Adrenal gland (tissue), 12 donors: ENCODE measurements around the gene PLEKHA7. TPM values are rescaled to one million over a fixed set of nuclear protein-coding genes. Genes with fewer than 3 reads are reported as not detected.

Experiments used
- DNase-seq, 7 donors: peaks; one replicate each; pipeline ENCODE4 v3.0.0-alpha.2; 2019 to 2020
- H3K27ac ChIP-seq, 5 donors: fragments of 200-600 bp; sonication (generic) in 4 of 5; 1 replicate in 3 of 5; 2 replicates in 2 of 5; pipeline versions ENCODE4 v1.5.1 to v1.8.0; 2016 to 2020; ENCODE audit warnings: mild to moderate bottlenecking in 1 of 5
- H3K27me3 ChIP-seq: fragments of 200-600 bp; 2 replicates; pipeline ENCODE4 v1.8.0; 2021
- H3K36me3 ChIP-seq, 2 donors: fragments of 200-600 bp; replicated peaks in 1 of 2; 1 replicate in 1 of 2; 2 replicates in 1 of 2; pipeline versions ENCODE4 v1.5.1 to v1.8.0; 2018 to 2022
- H3K4me1 ChIP-seq, 2 donors: fragments of 200-600 bp; replicated peaks in 1 of 2; 1 replicate in 1 of 2; 2 replicates in 1 of 2; pipeline versions ENCODE4 v1.5.1 to v1.8.0; 2018 to 2021
- H3K4me3 ChIP-seq, 4 donors: fragments of 200-600 bp; sonication (generic) in 3 of 4; one replicate each; pipeline ENCODE4 v1.5.1; 2016 to 2018
- H3K9me3 ChIP-seq, 3 donors: fragments of 200-600 bp; sonication (generic) in 1 of 3; replicated peaks in 1 of 3; 1 replicate in 2 of 3; 2 replicates in 1 of 3; pipeline versions ENCODE4 v1.5.1 to v1.8.0; 2016 to 2021
- POLR2A ChIP-seq, 2 donors: fragments of 450-650 bp; IDR thresholded peaks; one replicate each; pipeline ENCODE4 v1.6.1; 2017; ENCODE audit warnings: antibody characterized with exemption in 2 of 2, mild to moderate bottlenecking in 2 of 2, moderate library complexity in 1 of 2
- WGBS, 4 donors: extraction: QIAGEN DNeasy Blood & Tissue Kit in 2 of 4; methylation state at CpG; one replicate each; pipeline versions ENCODE4 v1.1.5 to v1.1.7; 2013 to 2017; 5-methylcytosine and 5-hydroxymethylcytosine counted together
- intact Hi-C, 2 donors: fragments of 100-400 bp; cut with DNase I; formaldehyde crosslinking; loops; one replicate each; pipeline versions ENCODE4 v1.14.1 to v1.15.0; 2022 to 2023
- polyA plus RNA-seq, 3 donors: library from polyadenylated mRNA; stranded (reverse); fragments of 200-250 nt in 2 of 3; fragments of 350-450 nt in 1 of 3; fragmentation: Illumina TruSeq in 1 of 3; extraction: RNeasy Lipid Tissue Mini Kit (QIAGEN cat#74804) in 1 of 3; gene quantifications; one replicate each; pipeline ENCODE4 v1.2.3, GENCODE V29; 2013 to 2014
- total RNA-seq, 9 donors: library from RNA; depleted of rRNA in 4 of 9; stranded (reverse); fragments of >200 nt in 4 of 9; fragments of 120-200 nt in 1 of 9; fragmentation: NEBNext Ultra II Directional in 1 of 9; extraction: Animal tissue kit (Norgen Biotek cat#: 25700) in 1 of 9; gene quantifications; one replicate each; pipeline versions ENCODE4 v1.1.0 to v1.2.4, GENCODE V29; 2013 to 2023
- TF ChIP-seq, protein P1 (sequence below), 6 experiments: fragments of 450-650 bp in 4 of 6; fragments of 200-600 bp in 2 of 6; sonication (generic) in 1 of 6; IDR thresholded peaks; 1 replicate in 5 of 6; 2 replicates in 1 of 6; pipeline versions ENCODE4 v1.5.1 to v1.8.0; 2016 to 2021; ENCODE audit warnings: antibody characterized with exemption in 6 of 6, mild to moderate bottlenecking in 2 of 6, moderate library complexity in 1 of 6
- donor health status: healthy with polysubstance abuse.
- donor health status: Bipolar disorder and iron deficiency.
- donor health status: DM: yes; HTN: yes; CAD: no.
- donor health status: DM: no; HTN: no; CAD: no.
- donor health status: DM: no; HTN: no; CAD: no.
- donor health status: DM: yes; HTN: yes; CAD: no.

Gene PLEKHA7
- total and polyA plus RNA-seq, 12 donors = 0.54 to 23.7 (median 2.7) TPM

- Histone ChIP-seq H3K27ac (no peak overlapping the region), H3K9me3 (no peaks in the 10 kb centered on the region), H3K36me3 (no peaks in the 10 kb centered on the region), H3K4me3 (no peak overlapping the region), H3K4me1 (peaks cover 4 to 15% of the 10 kb centered on the region in 2 donors), H3K27me3 (no peaks in the 10 kb centered on the region)
- intact Hi-C loops = loop anchor here (10.0 kb wide), 1 partner anchor 275 kb away; no protein-coding TSS in a partner anchor
- TF ChIP-seq POLR2A (IDR thresholded peaks at IDR 0.05) = no peak
- TF ChIP-seq, protein P1, sequence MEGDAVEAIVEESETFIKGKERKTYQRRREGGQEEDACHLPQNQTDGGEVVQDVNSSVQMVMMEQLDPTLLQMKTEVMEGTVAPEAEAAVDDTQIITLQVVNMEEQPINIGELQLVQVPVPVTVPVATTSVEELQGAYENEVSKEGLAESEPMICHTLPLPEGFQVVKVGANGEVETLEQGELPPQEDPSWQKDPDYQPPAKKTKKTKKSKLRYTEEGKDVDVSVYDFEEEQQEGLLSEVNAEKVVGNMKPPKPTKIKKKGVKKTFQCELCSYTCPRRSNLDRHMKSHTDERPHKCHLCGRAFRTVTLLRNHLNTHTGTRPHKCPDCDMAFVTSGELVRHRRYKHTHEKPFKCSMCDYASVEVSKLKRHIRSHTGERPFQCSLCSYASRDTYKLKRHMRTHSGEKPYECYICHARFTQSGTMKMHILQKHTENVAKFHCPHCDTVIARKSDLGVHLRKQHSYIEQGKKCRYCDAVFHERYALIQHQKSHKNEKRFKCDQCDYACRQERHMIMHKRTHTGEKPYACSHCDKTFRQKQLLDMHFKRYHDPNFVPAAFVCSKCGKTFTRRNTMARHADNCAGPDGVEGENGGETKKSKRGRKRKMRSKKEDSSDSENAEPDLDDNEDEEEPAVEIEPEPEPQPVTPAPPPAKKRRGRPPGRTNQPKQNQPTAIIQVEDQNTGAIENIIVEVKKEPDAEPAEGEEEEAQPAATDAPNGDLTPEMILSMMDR (IDR thresholded peaks at IDR 0.05) = no peak
- no peak for DNase-seq
- WGBS, 4 donors = 68 to 85% (median 83%) methylated on average over 9 to 10 of the region's 10 CpGs
Observed at GRCh38 chr11:16789560-16790485, 224.4 kb downstream of the PLEKHA7 start.

- TF ChIP-seq, protein P1 (IDR thresholded peaks at IDR 0.05) = no peak
- 88 to 95% (median 92%) methylated on average over 6 to 13 of the region's 13 CpGs for WGBS, 4 donors
- intact Hi-C loops = loop anchor here (10.0 kb wide), 1 partner anchor 276 kb away; no protein-coding TSS in a partner anchor
- Histone ChIP-seq H3K27me3 (no peaks in the 10 kb centered on the region), H3K4me1 (peaks cover 4 to 15% of the 10 kb centered on the region in 2 donors), H3K4me3 (no peak overlapping the region), H3K9me3 (no peaks in the 10 kb centered on the region), H3K36me3 (no peaks in the 10 kb centered on the region), H3K27ac (no peak overlapping the region)
- DNase-seq = no peak
Observed at GRCh38 chr11:16789063-16789420, 225.2 kb downstream of the PLEKHA7 start.

DNA sequence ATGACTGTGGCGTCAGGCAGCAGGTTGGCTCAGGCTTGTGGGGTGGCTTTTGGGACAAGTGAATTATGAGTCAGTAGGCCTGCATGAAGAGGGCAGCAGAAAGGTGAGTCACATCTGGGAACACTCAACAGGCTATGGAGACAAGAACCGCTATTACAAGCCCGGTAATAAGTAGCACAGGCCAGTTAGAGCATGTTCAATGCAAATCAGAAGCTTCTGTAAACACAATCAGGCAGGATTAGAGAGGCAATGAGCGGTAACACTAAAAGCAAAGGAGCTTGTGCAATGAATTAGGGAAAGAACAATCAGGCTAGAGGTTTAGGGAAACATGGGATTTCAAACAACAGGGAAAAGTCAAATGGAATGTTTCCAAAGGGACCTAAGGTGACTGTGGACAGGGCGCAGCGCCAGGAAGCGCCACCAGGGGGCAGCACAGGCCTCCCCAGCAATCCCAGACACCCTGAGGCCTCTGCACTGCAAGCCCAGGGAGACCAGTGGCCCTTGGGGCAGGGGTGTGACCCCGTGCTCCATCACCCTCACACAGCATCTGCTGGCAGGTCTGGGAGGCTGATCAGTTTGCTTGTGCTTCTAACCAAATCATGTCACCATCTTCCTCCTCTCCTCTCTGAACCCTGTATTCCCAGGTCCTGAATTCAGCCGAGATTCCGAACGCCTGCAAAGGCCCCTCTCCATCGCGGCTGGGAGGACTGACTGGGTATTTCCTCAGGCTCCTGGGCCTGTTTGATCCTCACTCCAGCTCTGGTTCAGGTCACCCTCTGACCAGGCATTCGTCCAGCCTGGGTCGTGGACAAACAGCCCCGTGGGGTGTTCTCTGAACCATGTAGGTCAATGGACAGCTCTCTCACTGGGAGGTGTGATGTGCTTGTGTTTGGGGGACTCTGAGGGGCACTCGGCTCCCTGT lies 225.8 kb downstream of the PLEKHA7 start:
- no peaks in the 10 kb centered on the region for H3K9me3 ChIP-seq
- WGBS, 4 donors = 53 to 65% (median 60%) methylated on average over 13 to 17 of the region's 17 CpGs
- no peaks in the 10 kb centered on the region for H3K27me3 ChIP-seq
- DNase-seq = peak; percentile 62 to 90 (median 81)
- TF ChIP-seq POLR2A (IDR thresholded peaks at IDR 0.05) = no peak
- TF ChIP-seq, protein P1 (IDR thresholded peaks at IDR 0.05) = peak; percentile 88 to 97 (median 90)
- no peak overlapping the region for H3K4me3 ChIP-seq
- peaks cover 4 to 15% of the 10 kb centered on the region in 2 donors for H3K4me1 ChIP-seq
- intact Hi-C loops = loop anchor here (10.0 kb wide), 1 partner anchor 276 kb away; no protein-coding TSS in a partner anchor
- H3K36me3 ChIP-seq = no peaks in the 10 kb centered on the region
- peak overlapping the region in 2 of 5 donors; percentile 45 to 46 for H3K27ac ChIP-seq
